HG02970 (cell line): ENCODE results near the gene PEMT.
A peak's percentile ranks its signal among the peaks of the same experiment; 100 is the strongest.
"Not testable (repeated sequence)": the region's sequence is repeated elsewhere in the genome, so short reads cannot be mapped to it uniquely, and the experiment has no call there.

Experiments used
- ATAC-seq: cut with Tn5 transposase; IDR thresholded peaks from one replicate; pipeline ENCODE4 v1.9.1; 2021; ENCODE audit warnings: mild to moderate bottlenecking, moderate library complexity, moderate number of reproducible peaks; ENCODE audit not compliant: unreplicated experiment, low FRiP score

PEMT gene

GRCh38 chr17:17493986-17494466 is 97.5 kb downstream of the PEMT start:
- no peak for ATAC-seq

DNA sequence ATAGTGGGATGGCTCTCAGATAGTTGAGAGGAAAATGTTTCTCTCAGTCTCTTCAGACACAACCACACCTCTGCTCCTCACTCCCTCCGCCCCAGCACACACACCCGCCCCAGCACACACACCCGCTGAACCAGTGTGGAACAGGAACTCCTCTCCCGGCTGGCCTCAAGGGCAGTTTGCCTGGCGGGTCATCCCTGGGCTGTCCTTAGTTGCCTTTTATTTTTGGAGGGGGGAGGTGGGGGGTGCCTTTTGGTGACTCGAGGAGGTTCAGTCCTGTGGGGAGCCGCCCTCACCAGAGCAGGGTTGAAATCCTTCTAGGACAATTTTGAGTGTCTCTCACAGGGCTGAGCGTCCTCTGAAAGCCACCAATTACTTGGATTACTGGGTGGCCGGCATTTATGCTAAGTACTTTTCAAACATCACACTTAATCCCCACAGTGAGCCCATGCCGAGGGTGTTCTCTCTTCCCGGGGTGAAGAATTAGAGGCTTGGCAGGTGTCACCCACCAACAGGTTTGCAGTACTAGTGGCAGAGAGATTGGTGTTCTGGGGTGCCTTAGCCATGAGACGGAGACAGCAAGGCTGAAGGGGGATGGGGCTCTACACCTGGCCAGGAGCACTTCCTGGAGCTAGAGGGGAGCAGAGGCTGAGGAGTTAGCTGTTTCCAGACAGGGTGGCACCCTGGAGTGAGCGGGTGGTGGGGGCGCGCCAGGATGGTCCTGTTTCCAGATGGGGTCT is 98.1 kb downstream of the PEMT start:
- no peak for ATAC-seq

DNA sequence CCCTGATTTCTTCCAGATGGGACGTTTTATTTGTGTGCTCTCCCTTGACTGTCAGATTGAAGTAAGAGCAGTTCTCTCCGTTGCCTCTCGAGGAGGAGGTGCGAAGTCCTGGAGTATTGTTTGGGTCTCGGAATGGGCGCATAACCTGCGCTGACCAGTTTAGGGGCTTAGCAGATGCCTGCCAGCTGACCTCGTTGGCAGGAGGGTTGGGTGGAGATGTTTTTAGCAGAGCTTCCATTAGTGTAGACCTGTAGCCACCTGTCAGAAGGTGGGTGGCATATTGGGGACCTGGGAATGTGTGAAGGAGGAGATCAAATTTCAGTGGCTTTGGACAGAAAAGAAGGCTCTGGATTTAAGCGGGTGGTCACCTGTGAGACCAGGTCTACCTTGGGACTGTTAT is 98.9 kb downstream of the PEMT start:
- no peak for ATAC-seq

DNA sequence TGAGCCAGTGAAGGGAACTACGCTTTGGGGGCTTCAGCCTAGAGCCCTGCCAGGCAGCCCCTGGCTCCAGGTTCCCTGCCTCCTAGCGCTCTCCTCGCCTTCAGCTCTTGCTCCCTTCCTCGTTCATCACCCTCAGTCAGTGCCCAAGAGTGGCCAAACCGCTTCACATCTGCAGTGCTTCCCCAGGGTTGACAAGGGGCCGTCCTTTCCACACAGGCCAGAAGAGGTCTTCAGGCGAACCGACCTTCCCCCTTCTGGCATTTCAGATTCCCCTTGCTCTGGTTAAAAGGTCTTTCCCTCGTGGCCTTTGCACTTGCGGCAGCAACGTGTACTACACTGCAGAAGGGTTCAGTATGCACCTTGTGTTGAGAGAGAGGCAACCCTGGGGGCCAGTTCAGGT is 99.4 kb downstream of the PEMT start:
- no peak for ATAC-seq

GRCh38 chr17:17491546-17491988 is 99.9 kb downstream of the PEMT start:
- no peak for ATAC-seq

DNA sequence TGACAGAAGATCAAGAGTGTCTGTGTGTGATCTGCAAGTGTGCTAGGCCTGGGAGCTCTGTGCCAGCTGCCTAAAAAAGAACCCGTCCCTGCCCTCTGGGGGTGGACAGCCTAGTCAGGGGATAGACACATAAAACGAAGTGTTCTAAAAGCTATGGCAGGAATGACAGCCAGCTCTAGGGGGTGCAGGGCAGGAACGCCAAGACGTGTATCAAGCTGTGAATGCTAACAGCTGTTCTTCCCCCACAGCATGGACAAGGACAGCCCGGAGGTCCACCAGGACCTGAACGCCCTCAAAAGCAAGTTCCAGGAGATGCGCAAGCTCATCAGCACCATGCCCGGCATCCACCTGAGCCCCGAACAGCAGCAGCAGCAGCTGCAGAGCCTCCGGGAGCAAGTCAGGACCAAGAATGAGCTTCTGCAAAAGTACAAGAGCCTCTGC is 100.5 kb downstream of the PEMT start:
- ATAC-seq, result no peak

DNA sequence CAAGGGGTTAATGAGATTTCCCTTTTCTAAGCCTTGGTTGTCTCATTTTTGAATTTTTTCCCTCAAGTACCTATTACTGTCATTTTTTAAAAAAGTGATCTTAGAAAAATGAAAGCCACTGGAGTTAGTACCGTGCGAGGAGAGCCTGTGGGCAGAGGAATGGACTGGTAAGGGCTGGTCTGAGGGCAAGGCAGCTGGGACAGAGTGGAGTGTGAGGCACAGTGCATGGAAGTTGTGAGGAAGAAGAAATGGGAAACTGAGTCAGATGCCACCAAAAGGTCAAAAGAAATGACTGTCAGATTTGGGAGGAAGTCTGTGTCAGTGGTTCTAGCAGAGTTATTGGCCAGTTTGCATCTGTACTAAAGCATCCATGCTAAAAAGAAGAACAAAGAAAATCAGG is 103.5 kb downstream of the PEMT start:
- ATAC-seq, result no peak

DNA sequence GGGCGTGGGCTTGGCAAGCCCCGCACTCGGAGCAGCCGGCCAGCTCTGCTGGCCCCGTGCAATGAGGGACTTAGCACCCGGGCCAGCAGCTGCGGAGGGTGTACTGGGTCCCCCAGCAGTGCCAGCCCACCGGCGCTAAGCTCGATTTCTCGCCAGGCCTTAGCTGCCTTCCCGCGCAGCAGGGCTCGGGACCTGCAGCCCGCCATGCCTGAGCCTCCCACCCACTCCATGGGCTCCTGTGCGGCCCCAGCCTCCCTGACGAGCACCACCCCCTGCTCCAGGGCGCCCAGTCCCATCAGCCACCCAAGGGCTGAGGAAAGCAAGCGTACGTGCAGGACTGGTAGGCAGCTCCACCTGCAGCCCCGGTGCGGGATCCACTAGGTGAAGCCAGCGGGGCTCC is 105.1 kb downstream of the PEMT start:
- ATAC-seq, result not testable (repeated sequence)

GRCh38 chr17:17485420-17485819 is 106.1 kb downstream of the PEMT start:
- ATAC-seq, result no peak

GRCh38 chr17:17484451-17484899 is 107.0 kb downstream of the PEMT start:
- no peak for ATAC-seq

- ATAC-seq, result no peak
Observed at GRCh38 chr17:17481860-17482259, 109.6 kb downstream of the PEMT start.

GRCh38 chr17:17480593-17481148 is 110.8 kb downstream of the PEMT start:
- ATAC-seq, result no peak

DNA sequence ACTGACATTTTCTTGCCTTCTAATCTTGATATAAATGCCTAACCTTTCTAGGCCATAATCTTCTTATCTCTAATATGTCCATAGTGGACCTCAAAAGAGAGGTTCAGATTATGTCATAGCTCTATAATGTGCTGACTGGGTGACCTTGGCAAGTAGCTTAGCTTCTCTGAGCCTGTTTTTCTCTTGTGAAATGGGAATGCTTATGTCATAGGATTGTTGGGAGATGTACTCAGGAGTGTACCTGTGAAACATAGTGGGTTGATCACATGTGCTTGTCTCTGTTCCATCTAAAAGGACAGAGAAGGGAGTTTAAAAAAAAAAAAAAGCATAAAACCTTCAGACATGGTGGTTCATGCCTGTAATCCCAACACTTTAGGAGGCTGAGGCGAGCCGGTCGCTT is 112.3 kb downstream of the PEMT start:
- no peak for ATAC-seq

GRCh38 chr17:17476865-17477467 is 114.5 kb downstream of the PEMT start, which contains the start of gene MED9:
Gene MED9, plus strand, starts transcription at chr17:17477000. Its CDS starts 42 bp downstream, at chr17:17477042.
- ATAC-seq, result peak; percentile 85

DNA sequence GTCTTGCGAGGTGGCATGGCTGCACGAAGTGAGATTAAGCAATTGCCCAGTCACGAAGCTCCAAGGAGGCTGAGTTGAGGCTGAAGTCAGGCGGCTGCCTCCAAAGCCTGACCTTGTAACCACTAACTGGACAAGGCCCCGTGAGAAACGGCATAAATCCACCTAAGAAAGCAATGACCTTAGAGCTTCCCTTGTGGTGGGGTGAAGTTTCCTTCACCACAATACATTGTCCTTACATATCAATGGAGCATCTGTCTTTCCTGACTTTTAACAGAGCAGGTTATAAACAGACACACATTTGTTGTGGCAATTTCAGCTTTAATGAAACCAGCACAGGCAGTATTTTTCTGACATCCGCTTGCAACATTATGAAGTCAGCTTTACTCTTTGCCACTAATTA is 117.2 kb downstream of the PEMT start:
- no peak for ATAC-seq

- ATAC-seq, result no peak
Observed at GRCh38 chr17:17472333-17472920, 119.1 kb downstream of the PEMT start.

DNA sequence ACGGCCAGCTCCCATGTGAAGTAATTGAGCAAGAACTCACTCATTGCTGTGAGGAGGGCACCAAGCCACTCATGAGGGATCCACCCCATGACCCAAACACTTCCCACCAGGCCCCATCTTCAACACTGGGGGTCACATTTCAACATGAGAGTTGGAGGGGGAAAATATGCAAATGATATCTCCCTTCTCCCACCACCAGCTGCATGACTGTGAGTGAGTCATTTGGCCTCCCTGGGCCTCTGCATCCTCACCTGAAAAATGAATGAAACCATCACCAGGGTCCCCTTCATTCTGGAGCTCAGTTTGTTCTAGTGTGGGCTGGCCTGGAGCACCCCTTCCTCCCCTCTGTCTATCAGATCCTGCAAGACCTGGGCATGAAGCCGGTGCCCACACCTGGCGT is 121.5 kb downstream of the PEMT start:
- ATAC-seq, result no peak

- ATAC-seq, result no peak
Observed at GRCh38 chr17:17469358-17469757, 122.2 kb downstream of the PEMT start.

GRCh38 chr17:17468217-17469010 is 123.1 kb downstream of the PEMT start:
- ATAC-seq, result no peak

- ATAC-seq, result no peak
Observed at GRCh38 chr17:17467720-17468119, 123.8 kb downstream of the PEMT start.
